ENCODE measurements around the gene BCL2.

BCL2 gene

DNA sequence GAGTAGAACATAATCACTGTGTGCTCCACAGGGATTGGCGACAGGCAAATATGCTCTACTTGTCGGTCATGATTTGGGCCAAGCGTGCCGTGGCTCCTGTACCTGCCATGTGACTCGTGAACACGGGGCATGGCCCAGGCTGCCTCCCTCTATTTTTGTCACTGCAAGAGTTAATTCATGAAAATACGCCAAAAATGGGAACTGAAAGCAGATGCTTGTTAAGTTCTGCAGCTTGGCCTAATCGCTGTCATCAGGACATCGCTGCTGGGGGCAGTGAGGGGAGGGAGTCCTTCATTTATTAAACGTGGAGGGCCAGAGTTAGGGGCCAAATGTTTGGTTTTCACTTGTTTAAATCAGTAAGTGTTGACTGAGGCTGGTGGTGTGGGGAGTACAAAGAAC, 177.8 kb downstream of the BCL2 start:
- H3K4me1 ChIP-seq (ENCODE audit: control insufficient read depth, insufficient read depth, low read length), result peaks cover 6% of the 10 kb centered on the region
- no peaks in the 10 kb centered on the region for H3K36me3 ChIP-seq (ENCODE audit: control insufficient read depth, insufficient read depth, low read length)
- H3K9me3 ChIP-seq (ENCODE audit: control insufficient read depth, insufficient read depth, low read length), result no peaks in the 10 kb centered on the region
- H3K4me3 ChIP-seq (ENCODE audit: low read depth, low read length), result no peak overlapping the region
- no peak overlapping the region for H3K9ac ChIP-seq (ENCODE audit: low read depth, low read length)
- H3K27me3 ChIP-seq (ENCODE audit: control insufficient read depth, insufficient read depth, low read length), result no peaks in the 10 kb centered on the region

DNA sequence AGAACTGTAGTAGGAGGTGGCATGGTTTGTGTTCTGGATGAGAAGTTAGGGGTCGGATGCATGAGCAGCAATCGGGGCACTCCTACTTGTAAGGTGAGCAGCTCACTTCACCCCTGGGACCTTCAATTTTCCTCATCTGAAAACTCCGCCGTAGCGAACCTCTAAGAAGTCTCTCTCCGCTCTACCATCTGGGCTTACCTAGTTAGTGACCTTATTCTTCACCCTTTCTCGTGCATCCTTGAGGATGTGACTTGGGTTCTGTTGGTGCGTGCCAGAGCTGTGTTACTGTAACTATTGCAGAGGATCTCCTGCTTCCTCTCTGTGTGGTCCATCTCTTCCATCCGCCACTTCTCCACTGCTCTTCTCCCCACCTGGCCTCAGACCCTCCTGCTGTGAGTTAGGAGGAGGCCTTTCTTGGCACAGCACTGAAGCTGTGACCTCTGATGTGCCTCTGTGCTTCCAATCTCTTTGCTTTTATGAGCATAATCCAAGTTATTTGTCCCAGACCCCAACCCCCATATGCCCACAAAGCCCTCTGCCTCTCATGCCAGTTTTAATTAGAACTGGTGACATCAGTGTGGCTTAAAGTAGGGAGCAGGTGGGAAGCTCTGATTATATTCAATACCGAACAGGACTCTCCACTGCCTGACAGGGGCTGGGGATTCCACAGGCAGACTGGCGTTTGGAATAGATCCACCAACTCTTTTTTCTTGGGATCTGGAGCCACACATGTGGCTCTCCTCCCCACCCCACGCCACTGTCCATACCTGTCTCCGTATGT, 178.4 kb downstream of the BCL2 start:
- no peak overlapping the region for H3K4me3 ChIP-seq (ENCODE audit: low read depth, low read length)
- H3K9ac ChIP-seq (ENCODE audit: low read depth, low read length), result no peak overlapping the region
- H3K27me3 ChIP-seq (ENCODE audit: control insufficient read depth, insufficient read depth, low read length), result no peaks in the 10 kb centered on the region
- peaks cover 6% of the 10 kb centered on the region for H3K4me1 ChIP-seq (ENCODE audit: control insufficient read depth, insufficient read depth, low read length)
- H3K9me3 ChIP-seq (ENCODE audit: control insufficient read depth, insufficient read depth, low read length), result no peaks in the 10 kb centered on the region
- H3K36me3 ChIP-seq (ENCODE audit: control insufficient read depth, insufficient read depth, low read length), result no peaks in the 10 kb centered on the region

DNA sequence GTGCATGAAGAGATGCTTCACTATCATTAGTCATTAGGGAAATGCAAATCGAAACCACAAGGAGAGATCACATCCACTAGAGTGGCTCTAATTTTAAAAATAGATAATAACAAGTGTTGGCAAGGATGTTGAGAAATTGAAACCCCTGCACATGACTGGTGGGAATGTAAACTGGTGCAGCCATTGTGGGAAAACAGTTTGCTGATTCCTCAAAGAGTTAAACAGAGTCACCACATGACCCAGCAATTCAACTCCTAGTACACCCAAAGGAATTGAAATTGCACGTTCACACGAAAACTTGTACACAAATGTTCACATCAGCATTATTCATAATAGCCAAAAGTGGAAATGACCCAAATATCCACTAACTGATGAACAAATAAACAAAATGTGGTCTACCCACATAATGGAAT, 179.5 kb downstream of the BCL2 start:
- Histone ChIP-seq H3K9me3 (ENCODE audit: control insufficient read depth, insufficient read depth, low read length) (no peaks in the 10 kb centered on the region), H3K27me3 (ENCODE audit: control insufficient read depth, insufficient read depth, low read length) (no peaks in the 10 kb centered on the region)

DNA sequence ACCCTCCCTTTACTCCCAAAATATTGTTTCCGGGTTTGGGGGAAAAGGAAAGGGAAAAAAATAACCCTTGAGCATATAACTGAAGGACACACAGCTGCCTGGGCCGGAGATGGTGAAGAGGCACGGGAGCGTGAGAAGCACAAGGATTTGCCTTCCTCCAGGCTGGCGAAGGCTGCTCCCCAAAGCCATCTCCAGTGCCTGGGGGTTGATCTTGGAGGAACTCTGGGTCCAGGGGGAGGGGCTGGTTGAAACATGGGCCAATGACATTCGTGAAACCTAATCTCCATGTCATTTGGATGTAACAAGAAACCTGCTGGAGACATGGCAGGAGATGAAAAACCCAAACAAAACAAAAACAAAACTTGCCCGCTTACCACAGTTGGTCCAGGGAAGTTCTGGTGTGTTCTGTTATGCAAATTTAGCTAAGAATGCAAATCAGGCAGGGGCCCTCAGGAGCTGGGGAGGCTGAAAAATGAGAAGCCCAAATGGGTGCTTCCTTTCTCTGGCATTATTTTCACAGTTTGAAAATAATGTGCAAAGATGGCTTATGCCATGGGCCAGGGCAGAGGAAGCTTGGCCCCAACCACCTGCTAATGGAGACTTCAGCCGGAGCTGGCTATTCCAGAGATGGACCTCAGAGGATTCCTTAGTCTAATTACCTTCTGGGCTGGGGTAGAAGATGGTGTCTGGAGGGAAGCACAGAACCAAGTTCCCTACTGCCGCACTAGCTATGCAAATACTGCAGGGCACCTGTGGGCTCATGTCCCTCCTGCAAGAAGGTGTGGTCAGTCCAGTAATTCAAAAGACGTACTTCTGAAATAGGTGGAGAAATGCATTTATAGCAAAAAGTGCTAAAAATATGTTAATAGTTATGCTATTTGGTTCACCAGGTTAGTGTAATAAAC, 180.9 kb downstream of the BCL2 start:
- Histone ChIP-seq H3K9ac (ENCODE audit: low read depth, low read length) (no peak overlapping the region), H3K4me1 (ENCODE audit: control insufficient read depth, insufficient read depth, low read length) (peaks cover 6% of the 10 kb centered on the region), H3K4me3 (ENCODE audit: low read depth, low read length) (peak overlapping the region; percentile 9), H3K9me3 (ENCODE audit: control insufficient read depth, insufficient read depth, low read length) (no peaks in the 10 kb centered on the region), H3K27me3 (ENCODE audit: control insufficient read depth, insufficient read depth, low read length) (no peaks in the 10 kb centered on the region), H3K36me3 (ENCODE audit: control insufficient read depth, insufficient read depth, low read length) (no peaks in the 10 kb centered on the region)

More for the DNA sequence above, 179.5 kb downstream of the BCL2 start:
- no peak overlapping the region for H3K4me3 ChIP-seq (ENCODE audit: low read depth, low read length)
- no peaks in the 10 kb centered on the region for H3K36me3 ChIP-seq (ENCODE audit: control insufficient read depth, insufficient read depth, low read length)
- H3K9ac ChIP-seq (ENCODE audit: low read depth, low read length), result no peak overlapping the region
- H3K4me1 ChIP-seq (ENCODE audit: control insufficient read depth, insufficient read depth, low read length), result peaks cover 6% of the 10 kb centered on the region

DNA sequence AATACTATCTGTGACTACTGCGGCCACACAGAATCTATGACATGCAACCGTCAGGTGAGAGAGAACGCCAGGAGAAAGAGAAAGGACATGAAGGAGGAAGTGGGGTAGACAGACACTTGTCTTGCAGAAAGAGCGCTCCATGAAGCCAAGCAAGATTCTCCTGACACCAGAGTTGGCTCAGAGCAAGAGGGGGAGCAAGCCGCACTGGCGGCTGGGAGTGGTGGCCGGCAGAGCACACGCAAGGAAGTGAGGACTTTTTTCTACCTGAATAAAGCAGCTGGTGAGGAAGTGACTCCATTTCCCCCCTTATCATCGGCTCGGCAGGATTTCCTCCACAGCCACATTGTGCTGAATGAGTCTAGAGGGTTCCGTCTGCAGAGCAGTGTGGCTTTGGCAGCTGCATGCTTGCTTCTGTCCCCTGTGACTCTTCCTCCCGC, 181.6 kb downstream of the BCL2 start:
- H3K27me3 ChIP-seq (ENCODE audit: control insufficient read depth, insufficient read depth, low read length), result no peaks in the 10 kb centered on the region
- no peaks in the 10 kb centered on the region for H3K9me3 ChIP-seq (ENCODE audit: control insufficient read depth, insufficient read depth, low read length)
- H3K4me1 ChIP-seq (ENCODE audit: control insufficient read depth, insufficient read depth, low read length), result peaks cover 6% of the 10 kb centered on the region
- no peaks in the 10 kb centered on the region for H3K36me3 ChIP-seq (ENCODE audit: control insufficient read depth, insufficient read depth, low read length)
- H3K4me3 ChIP-seq (ENCODE audit: low read depth, low read length), result peak overlapping the region; percentile 9
- no peak overlapping the region for H3K9ac ChIP-seq (ENCODE audit: low read depth, low read length)

DNA sequence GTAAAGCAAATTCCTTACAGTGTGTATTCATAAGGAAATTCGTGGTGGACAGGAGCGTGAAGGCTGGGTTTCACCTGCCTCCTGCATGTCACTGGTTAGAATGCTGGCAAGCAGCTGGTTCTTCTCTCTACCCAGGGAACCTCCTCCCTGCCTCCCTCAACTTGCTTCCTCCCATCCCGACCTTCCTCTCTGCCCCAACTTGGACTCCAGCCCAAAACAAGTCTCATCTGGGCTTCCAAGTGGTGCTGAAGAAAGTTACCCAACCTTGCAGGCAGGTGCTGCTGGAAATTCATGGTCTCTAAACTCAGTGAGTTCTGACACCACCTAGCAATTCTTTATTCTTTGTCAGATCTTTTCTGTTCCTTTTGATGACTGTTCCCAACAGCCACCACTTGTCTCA, 184.5 kb downstream of the BCL2 start:
- Histone ChIP-seq H3K36me3 (ENCODE audit: control insufficient read depth, insufficient read depth, low read length) (no peaks in the 10 kb centered on the region), H3K9me3 (ENCODE audit: control insufficient read depth, insufficient read depth, low read length) (no peaks in the 10 kb centered on the region), H3K4me1 (ENCODE audit: control insufficient read depth, insufficient read depth, low read length) (peaks cover 6% of the 10 kb centered on the region), H3K4me3 (ENCODE audit: low read depth, low read length) (no peak overlapping the region), H3K9ac (ENCODE audit: low read depth, low read length) (no peak overlapping the region), H3K27me3 (ENCODE audit: control insufficient read depth, insufficient read depth, low read length) (no peaks in the 10 kb centered on the region)

DNA sequence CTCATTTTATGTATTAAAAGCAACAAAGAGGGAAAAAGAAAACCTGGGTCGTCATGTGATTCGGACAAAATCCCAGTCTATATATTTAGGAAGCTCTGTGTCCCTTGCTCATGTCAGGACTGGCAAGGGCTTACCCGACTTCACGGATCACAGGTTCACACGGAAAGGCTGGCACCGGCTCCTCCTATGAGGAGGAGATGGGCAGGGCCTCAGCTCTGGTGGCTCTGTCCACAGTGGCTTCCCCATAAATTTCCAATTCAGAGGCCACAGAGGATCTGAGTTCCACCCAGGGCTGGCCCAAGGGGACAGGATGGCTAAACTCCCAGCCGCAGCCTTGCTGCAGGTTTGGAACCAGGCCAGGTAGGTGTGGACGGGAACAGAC, 186.8 kb downstream of the BCL2 start:
- Histone ChIP-seq H3K4me3 (ENCODE audit: low read depth, low read length) (no peak overlapping the region), H3K4me1 (ENCODE audit: control insufficient read depth, insufficient read depth, low read length) (peaks cover 2% of the 10 kb centered on the region), H3K9me3 (ENCODE audit: control insufficient read depth, insufficient read depth, low read length) (no peaks in the 10 kb centered on the region), H3K9ac (ENCODE audit: low read depth, low read length) (no peak overlapping the region), H3K27me3 (ENCODE audit: control insufficient read depth, insufficient read depth, low read length) (no peaks in the 10 kb centered on the region), H3K36me3 (ENCODE audit: control insufficient read depth, insufficient read depth, low read length) (no peaks in the 10 kb centered on the region)

DNA sequence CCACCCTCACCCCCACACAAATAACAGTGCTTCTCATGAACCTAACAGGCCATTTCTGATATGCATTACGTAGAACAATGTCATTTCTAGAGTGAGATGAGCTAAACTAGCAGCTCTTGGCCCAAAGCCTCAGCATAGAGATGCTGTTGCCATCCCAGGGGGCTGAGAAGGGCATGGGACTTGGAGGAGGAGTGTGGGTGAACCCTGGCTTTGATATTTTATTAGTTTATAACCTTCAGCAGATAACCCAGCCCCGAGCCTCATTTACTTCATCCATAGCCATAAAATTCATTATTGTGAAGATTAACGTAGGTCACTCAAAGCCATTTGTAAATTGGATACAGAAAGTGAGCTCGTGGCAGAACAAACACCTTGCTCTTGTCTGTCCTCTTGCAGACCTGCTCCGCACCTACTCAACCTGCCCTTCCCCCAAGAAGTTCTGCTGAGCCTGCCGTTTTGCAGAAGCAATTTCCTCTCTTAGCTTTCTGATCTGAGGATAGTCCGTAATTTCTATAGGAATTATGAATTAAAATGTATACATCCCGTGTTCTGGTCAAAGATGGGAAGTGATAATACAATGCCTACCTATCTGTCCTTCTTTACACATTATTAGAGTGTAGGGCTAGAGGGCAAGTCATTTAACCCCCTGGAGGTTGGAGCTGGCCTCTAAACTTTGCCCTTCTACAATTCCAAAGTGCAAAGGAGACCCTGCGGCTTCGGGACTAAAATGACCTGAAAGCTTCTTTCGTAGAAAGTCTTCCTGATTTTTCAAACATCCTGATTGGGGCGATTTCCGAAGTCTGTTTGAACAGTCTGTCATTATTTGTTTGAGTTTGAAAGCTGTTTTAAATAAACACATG, 187.4 kb downstream of the BCL2 start:
- H3K9me3 ChIP-seq (ENCODE audit: control insufficient read depth, insufficient read depth, low read length), result no peaks in the 10 kb centered on the region
- no peaks in the 10 kb centered on the region for H3K4me1 ChIP-seq (ENCODE audit: control insufficient read depth, insufficient read depth, low read length)
- no peaks in the 10 kb centered on the region for H3K27me3 ChIP-seq (ENCODE audit: control insufficient read depth, insufficient read depth, low read length)
- no peak overlapping the region for H3K4me3 ChIP-seq (ENCODE audit: low read depth, low read length)
- H3K9ac ChIP-seq (ENCODE audit: low read depth, low read length), result no peak overlapping the region
- H3K36me3 ChIP-seq (ENCODE audit: control insufficient read depth, insufficient read depth, low read length), result no peaks in the 10 kb centered on the region

DNA sequence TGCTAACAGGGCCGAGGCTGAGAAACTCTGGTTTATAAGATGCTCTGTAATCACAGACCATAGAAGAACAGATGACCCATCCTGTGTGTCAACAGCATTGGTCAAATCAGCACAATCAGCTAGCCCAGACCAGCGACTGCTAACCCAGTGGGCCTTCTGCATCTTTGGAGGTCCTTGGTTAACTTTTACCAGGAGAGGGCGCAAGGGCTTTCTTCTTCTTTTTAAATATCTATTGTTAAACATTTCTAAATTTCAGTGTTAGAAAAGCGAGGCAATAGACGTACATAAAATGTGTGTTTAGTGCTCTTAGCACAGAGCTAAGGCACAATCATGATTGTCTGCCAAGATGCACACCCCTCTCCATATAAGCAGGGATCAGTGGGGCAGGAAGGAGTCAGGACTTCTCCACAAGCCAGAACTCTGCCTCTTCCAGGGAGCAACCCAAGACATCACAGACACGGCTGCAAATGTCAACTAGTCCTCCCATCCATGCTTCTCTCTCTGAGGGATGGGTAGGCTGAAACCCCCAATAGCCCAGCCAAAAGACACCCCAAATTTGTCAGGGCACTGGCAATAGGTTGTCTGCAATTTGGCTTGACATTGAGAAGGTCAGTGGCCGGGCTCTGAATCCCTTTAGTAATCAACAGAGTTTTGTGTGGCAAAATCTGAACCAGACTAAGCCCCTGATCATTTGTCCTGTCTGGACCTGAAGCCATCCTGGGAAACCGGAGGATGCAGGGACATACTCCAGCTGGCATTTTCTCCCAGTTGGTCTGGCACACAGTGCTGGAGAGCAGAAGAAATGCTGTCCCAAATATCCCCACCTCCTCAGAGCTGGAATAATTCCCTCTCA, 188.2 kb downstream of the BCL2 start:
- Histone ChIP-seq H3K4me1 (ENCODE audit: control insufficient read depth, insufficient read depth, low read length) (no peaks in the 10 kb centered on the region), H3K4me3 (ENCODE audit: low read depth, low read length) (no peak overlapping the region), H3K36me3 (ENCODE audit: control insufficient read depth, insufficient read depth, low read length) (no peaks in the 10 kb centered on the region), H3K27me3 (ENCODE audit: control insufficient read depth, insufficient read depth, low read length) (no peaks in the 10 kb centered on the region), H3K9me3 (ENCODE audit: control insufficient read depth, insufficient read depth, low read length) (no peaks in the 10 kb centered on the region), H3K9ac (ENCODE audit: low read depth, low read length) (no peak overlapping the region)

DNA sequence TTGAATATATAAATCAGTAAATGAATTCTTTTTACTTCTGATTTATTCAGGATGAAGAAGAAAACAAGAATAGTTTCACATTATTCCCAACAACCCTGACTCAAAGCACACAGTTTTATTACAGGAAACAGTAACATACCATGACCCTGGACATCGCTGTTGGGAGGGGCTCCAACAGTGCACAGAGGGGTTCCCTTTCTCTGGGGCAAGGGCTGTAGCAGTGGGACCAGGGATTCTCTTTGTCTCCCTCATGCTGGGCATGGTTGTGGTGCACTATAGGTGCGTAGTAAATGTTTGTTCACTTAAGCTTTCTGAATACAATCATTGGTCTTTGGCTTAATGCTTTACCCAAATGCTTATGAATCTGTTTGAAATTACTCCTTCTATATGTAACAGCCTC, 189.4 kb downstream of the BCL2 start:
- H3K36me3 ChIP-seq (ENCODE audit: control insufficient read depth, insufficient read depth, low read length), result no peaks in the 10 kb centered on the region
- no peak overlapping the region for H3K9ac ChIP-seq (ENCODE audit: low read depth, low read length)
- H3K4me1 ChIP-seq (ENCODE audit: control insufficient read depth, insufficient read depth, low read length), result no peaks in the 10 kb centered on the region
- H3K4me3 ChIP-seq (ENCODE audit: low read depth, low read length), result no peak overlapping the region
- no peaks in the 10 kb centered on the region for H3K27me3 ChIP-seq (ENCODE audit: control insufficient read depth, insufficient read depth, low read length)
- H3K9me3 ChIP-seq (ENCODE audit: control insufficient read depth, insufficient read depth, low read length), result no peaks in the 10 kb centered on the region
